Calu3 (cell line): ENCODE measurements around the gene RDH8. TPM values are rescaled to one million over a fixed set of nuclear protein-coding genes. Genes with fewer than 3 reads are reported as not detected.

Source experiments
- BruUV-seq: library from RNA; stranded (reverse); fragments of 400-500 nt; replicated peaks from 2 replicates; lab custom pipeline; 2021; lab: Mats Ljungman, UMichigan
- CTCF ChIA-PET: fragments of 300-600 bp; sonication (Branson Sonifier 250); formaldehyde crosslinking; loops from one replicate; lab custom pipeline; 2022; ENCODE audit warnings: antibody characterized with exemption; lab: Charles Lee
- DNase-seq: peaks from one replicate; pipeline ENCODE4 v3.0.0; 2022
- H3K27ac Mint-ChIP-seq: one replicate; pipeline ENCODE4 v1.8.0; 2022; ENCODE audit warnings: mixed read lengths; ENCODE audit not compliant: unreplicated experiment
- H3K27me3 Mint-ChIP-seq: one replicate; pipeline ENCODE4 v1.8.0; 2022; ENCODE audit warnings: mixed read lengths; ENCODE audit not compliant: unreplicated experiment
- H3K36me3 Mint-ChIP-seq: one replicate; pipeline ENCODE4 v1.8.0; 2022; ENCODE audit warnings: mild to moderate bottlenecking, moderate library complexity, mixed read lengths; ENCODE audit not compliant: insufficient read depth, unreplicated experiment
- H3K4me1 Mint-ChIP-seq: one replicate; pipeline ENCODE4 v1.8.0; 2022; ENCODE audit warnings: mild to moderate bottlenecking, low read depth, mixed read lengths; ENCODE audit not compliant: unreplicated experiment
- H3K4me3 Mint-ChIP-seq: one replicate; pipeline ENCODE4 v1.8.0; 2022; ENCODE audit warnings: mild to moderate bottlenecking, low read depth, moderate library complexity, mixed read lengths; ENCODE audit not compliant: unreplicated experiment
- H3K9me3 Mint-ChIP-seq: one replicate; pipeline ENCODE4 v1.8.0; 2022; ENCODE audit warnings: low read depth, mixed read lengths; ENCODE audit not compliant: unreplicated experiment
- intact Hi-C: fragments of 100-400 bp; cut with micrococcal nuclease; formaldehyde crosslinking; loops from one replicate; pipeline ENCODE4 v1.10.0; 2022; ENCODE audit not compliant: unreplicated experiment
- total RNA-seq: library from RNA; stranded (reverse); gene quantifications from 2 replicates; pipeline ENCODE4 v1.2.3, GENCODE V29; 2022
- TF ChIP-seq, protein P1 (sequence below): fragments of 200-600 bp; IDR thresholded peaks from one replicate; pipeline ENCODE4 v1.8.0; 2022; ENCODE audit warnings: antibody characterized with exemption; ENCODE audit not compliant: unreplicated experiment

The RDH8 gene
- total RNA-seq, 1 experiment from 2014 or later = not detected

DNA sequence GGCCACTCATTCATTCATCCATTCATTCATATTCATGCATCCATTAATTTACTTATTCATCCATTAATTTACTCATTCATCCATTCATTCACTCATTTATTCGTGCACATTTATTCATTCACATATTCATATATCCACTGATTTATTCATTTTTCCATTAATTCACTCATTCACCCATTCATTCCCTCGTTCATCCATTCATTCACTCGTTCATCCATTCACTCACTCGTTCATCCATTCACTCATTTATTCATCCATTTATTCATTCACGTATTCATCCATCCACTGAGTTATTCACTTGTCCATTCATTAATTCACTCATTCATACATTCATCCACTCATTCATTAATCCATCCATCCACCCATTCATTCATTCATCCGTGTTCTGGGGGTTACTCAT lies 41.2 kb upstream of the RDH8 start:
- peaks cover 7% of the 10 kb centered on the region for H3K36me3 Mint-ChIP-seq
- H3K9me3 Mint-ChIP-seq = peaks cover 5% of the 10 kb centered on the region
- H3K27ac Mint-ChIP-seq = no peak overlapping the region
- DNase-seq = no peak
- no TSS peak for BruUV-seq
- TF ChIP-seq, protein P1, sequence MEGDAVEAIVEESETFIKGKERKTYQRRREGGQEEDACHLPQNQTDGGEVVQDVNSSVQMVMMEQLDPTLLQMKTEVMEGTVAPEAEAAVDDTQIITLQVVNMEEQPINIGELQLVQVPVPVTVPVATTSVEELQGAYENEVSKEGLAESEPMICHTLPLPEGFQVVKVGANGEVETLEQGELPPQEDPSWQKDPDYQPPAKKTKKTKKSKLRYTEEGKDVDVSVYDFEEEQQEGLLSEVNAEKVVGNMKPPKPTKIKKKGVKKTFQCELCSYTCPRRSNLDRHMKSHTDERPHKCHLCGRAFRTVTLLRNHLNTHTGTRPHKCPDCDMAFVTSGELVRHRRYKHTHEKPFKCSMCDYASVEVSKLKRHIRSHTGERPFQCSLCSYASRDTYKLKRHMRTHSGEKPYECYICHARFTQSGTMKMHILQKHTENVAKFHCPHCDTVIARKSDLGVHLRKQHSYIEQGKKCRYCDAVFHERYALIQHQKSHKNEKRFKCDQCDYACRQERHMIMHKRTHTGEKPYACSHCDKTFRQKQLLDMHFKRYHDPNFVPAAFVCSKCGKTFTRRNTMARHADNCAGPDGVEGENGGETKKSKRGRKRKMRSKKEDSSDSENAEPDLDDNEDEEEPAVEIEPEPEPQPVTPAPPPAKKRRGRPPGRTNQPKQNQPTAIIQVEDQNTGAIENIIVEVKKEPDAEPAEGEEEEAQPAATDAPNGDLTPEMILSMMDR = no peak
- intact Hi-C loops = no loop called here
- CTCF ChIA-PET = no interaction called here
- H3K27me3 Mint-ChIP-seq = peaks cover 38% of the 10 kb centered on the region
- no peaks in the 10 kb centered on the region for H3K4me1 Mint-ChIP-seq
- no peak overlapping the region for H3K4me3 Mint-ChIP-seq

DNA sequence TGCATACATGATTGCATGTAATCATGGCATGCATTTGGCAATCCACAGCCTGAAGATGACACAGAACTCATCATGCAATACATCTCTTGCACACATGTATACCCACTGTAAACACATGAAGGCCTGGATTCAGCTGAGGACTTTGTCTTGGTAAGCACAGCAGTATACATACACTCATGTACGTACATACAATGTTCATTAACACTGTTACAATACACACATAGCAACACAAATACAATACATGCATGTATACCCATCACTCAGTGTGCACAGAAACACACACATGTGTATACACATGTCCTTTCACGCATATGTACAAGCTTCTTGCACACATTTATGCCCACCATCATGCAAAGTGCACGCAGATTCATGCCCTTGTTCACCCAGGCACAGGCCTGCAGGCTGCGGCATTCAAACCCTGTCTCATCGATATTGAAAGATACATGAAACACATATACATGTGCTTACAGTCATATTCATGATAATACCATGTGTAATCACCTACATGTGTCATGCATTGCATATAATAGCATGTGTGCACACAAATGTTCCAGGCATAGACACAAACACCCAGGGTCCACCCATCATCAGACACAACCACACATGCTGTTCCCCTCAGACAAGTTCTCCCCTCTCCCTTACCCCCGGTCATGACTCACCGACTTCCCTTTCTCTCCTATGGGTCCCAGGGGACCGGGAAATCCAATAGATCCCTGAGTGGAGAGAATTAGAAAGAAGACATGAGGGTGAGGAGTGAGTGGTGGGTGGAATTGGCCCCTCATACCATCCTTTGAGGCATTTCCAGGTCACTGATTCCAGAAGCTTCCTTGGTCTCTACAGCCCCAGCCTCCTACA lies 31.6 kb upstream of the RDH8 start:
- intact Hi-C loops = no loop called here
- no peak overlapping the region for H3K4me3 Mint-ChIP-seq
- no TSS peak for BruUV-seq
- no peaks in the 10 kb centered on the region for H3K9me3 Mint-ChIP-seq
- DNase-seq = no peak
- peaks cover 41% of the 10 kb centered on the region for H3K27me3 Mint-ChIP-seq
- H3K27ac Mint-ChIP-seq = no peak overlapping the region
- TF ChIP-seq, protein P1 = no peak
- no peaks in the 10 kb centered on the region for H3K36me3 Mint-ChIP-seq
- no peaks in the 10 kb centered on the region for H3K4me1 Mint-ChIP-seq
- CTCF ChIA-PET = no interaction called here

DNA sequence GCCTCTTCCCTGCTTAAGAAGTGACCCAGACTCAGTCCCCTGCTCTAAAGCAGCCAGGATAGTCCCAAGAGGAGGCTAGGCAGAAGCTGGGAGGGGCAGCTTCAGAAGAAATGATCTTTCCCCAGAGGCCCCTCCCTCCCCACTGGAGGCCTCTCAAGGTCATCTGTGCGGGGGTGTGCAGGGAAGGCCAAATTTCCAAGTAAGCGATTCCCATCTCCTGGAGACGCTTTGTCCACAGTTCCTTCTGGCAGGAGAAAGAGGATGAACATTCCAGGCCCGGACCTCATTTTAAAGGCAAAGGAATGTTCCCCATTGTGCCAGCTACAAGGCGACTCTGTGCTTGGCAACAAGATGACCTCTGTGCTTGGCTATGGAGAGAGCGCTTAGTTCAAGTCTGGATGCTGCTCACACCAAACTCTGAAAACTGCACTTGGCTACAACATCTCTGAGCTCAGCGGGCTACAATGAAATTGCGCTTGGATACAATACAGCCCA lies 26.4 kb upstream of the RDH8 start:
- CTCF ChIA-PET = interaction anchor here (0.5 kb wide), 1 partner anchor 113 kb away, joined by 4 read pairs; no protein-coding TSS in a partner anchor
- H3K4me1 Mint-ChIP-seq = no peaks in the 10 kb centered on the region
- intact Hi-C loops = no loop called here
- no peaks in the 10 kb centered on the region for H3K9me3 Mint-ChIP-seq
- peaks cover 34% of the 10 kb centered on the region for H3K27me3 Mint-ChIP-seq
- no peaks in the 10 kb centered on the region for H3K36me3 Mint-ChIP-seq
- TF ChIP-seq, protein P1 = no peak
- no peak overlapping the region for H3K4me3 Mint-ChIP-seq
- no TSS peak for BruUV-seq
- DNase-seq = no peak
- no peak overlapping the region for H3K27ac Mint-ChIP-seq

DNA sequence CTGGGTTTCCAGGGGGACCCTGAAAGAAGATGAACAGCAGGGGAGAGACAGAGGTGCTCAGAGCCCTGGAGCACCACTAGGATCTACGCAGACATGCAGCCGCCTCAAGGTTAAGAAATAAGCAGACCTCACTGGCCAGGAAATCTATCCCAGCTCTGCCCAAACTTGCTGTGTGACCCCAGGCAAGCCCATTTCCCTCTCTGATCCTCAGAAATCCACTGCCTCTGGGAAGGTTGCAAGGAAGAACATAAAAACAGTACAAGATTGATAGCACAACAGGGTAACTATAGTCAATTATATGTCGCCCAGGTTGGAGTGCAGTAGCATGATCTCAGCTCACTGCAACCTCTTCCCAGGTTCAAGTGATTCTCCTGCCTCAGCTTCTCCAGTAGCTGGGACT lies 23.8 kb upstream of the RDH8 start:
- no peaks in the 10 kb centered on the region for H3K4me1 Mint-ChIP-seq
- TF ChIP-seq, protein P1 = no peak
- no peak for DNase-seq
- peaks cover 17% of the 10 kb centered on the region for H3K27me3 Mint-ChIP-seq
- no TSS peak for BruUV-seq
- CTCF ChIA-PET = no interaction called here
- intact Hi-C loops = no loop called here
- H3K36me3 Mint-ChIP-seq = no peaks in the 10 kb centered on the region
- no peak overlapping the region for H3K4me3 Mint-ChIP-seq
- H3K9me3 Mint-ChIP-seq = no peaks in the 10 kb centered on the region
- H3K27ac Mint-ChIP-seq = no peak overlapping the region
